K562 (cell line): ENCODE results near the gene AGAP1. TPM values are rescaled to one million over a fixed set of nuclear protein-coding genes. Genes with fewer than 3 reads are reported as not detected.
A peak's percentile ranks its signal among the peaks of the same experiment; 100 is the strongest.

Experiments used
- ATF7 ChIP-seq: fragments of 450-650 bp; IDR thresholded peaks from 2 replicates; pipeline ENCODE4 v1.7.1; 2014; ENCODE audit warnings: mild to moderate bottlenecking, moderate library complexity
- BRCA1 ChIP-seq, 2 experiments: fragments of 450-650 bp in 1 of 2; sonication (generic) in 1 of 2; formaldehyde crosslinking in 1 of 2; IDR thresholded peaks; 2 replicates each; pipeline versions ENCODE4 v1.5.0 to v1.6.1; 2017 to 2020; ENCODE audit warnings: mild to moderate bottlenecking in 1 of 2, missing genetic modification reagents in 1 of 2
- CUX1 ChIP-seq: fragments of 200-800 bp; sonication (Bioruptor generic); IDR thresholded peaks from 2 replicates; pipeline ENCODE4 v1.6.1; 2016; ENCODE audit warnings: missing genetic modification characterization, missing compliant biosample characterization
- FOS ChIP-seq: IDR thresholded peaks from 3 replicates; pipeline ENCODE4 v1.6.1; 2011; ENCODE audit not compliant: insufficient read length; ENCODE audit errors: extremely low read depth
- RAD21 ChIP-seq, 2 experiments: fragments of 250-450 bp in 1 of 2; fragments of 450-650 bp in 1 of 2; sonication (Bioruptor Pico) in 1 of 2; formaldehyde crosslinking in 1 of 2; IDR thresholded peaks in 1 of 2; conservative IDR thresholded peaks in 1 of 2; 2 replicates each; pipeline versions ENCODE4 v1.4.0 to v1.8.0; 2020 to 2022; ENCODE audit warnings: mild to moderate bottlenecking in 2 of 2, moderate library complexity in 1 of 2
- TSC22D4 ChIP-seq: fragments of 450-650 bp; IDR thresholded peaks from 2 replicates; pipeline ENCODE4 v1.6.1; 2016; ENCODE audit warnings: missing genetic modification characterization, missing biosample characterization, control low read depth
- ZFX ChIP-seq: sonication (generic); formaldehyde crosslinking; IDR thresholded peaks from 2 replicates; pipeline ENCODE4 v1.8.0; 2022; ENCODE audit warnings: mild to moderate bottlenecking, missing genetic modification reagents, moderate library complexity
- ZNF318 ChIP-seq, 2 experiments: fragments of 450-650 bp; IDR thresholded peaks; 2 replicates each; pipeline ENCODE4 v1.6.1; 2016; ENCODE audit warnings: mild to moderate bottlenecking in 2 of 2, borderline replicate concordance in 1 of 2, low read depth in 1 of 2, moderate library complexity in 1 of 2
- ZNF639 ChIP-seq, 2 experiments: fragments of 200-800 bp in 1 of 2; sonication (Bioruptor generic) in 1 of 2; sonication (generic) in 1 of 2; formaldehyde crosslinking in 1 of 2; IDR thresholded peaks in 1 of 2; conservative IDR thresholded peaks in 1 of 2; 2 replicates each; pipeline versions ENCODE4 v1.5.0 to v1.6.1; 2016 to 2020; ENCODE audit warnings: missing compliant biosample characterization in 1 of 2, missing genetic modification characterization in 1 of 2, missing genetic modification reagents in 1 of 2
- polyA plus RNA-seq, 8 experiments: library from polyadenylated mRNA; depleted of rRNA in 4 of 8; stranded (reverse) in 5 of 8; unstranded in 3 of 8; fragments of >200 nt; fragmentation: Nextera tagmentation in 2 of 8; fragmentation: Illumina TruSeq in 1 of 8; extraction: Ambion mirVana in 2 of 8; extraction: Trizol in 1 of 8; gene quantifications; 2 replicates each; pipeline versions ENCODE4 v1.2.1 to v1.2.3, GENCODE V29; 2011 to 2014; ENCODE audit warnings: inconsistent platforms in 1 of 8, missing spikeins in 1 of 8
- total RNA-seq, 7 experiments: library from RNA; depleted of rRNA in 6 of 7; stranded (reverse); fragments of >200 nt in 6 of 7; fragmentation: Illumina TruSeq in 2 of 7; extraction: Trizol in 2 of 7; gene quantifications; 2 replicates each; pipeline versions ENCODE4 v1.2.1 to v1.2.3, GENCODE V29; 2011 to 2021; ENCODE audit warnings: low replicate concordance in 1 of 7

Gene AGAP1
- total and polyA plus RNA-seq, 9 of the 15 experiments (the other 6 are each of a cell fraction or from before 2014, with no cell fraction given), result 1.3 to 24.0 (median 10.6) TPM

GRCh38 chr2:235444101-235444597 lies 49.7 kb upstream of the AGAP1 start (continued):
- TF ChIP-seq ZNF639 (CRISPR knock-in tag; conservative IDR thresholded peaks at IDR 0.05 in 1 of 2, IDR thresholded peaks at IDR 0.05 in 1 of 2), result peak in 1 of 2 experiments; percentile 33; a peak in 1 of 4 replicates
- TF ChIP-seq ZNF318 (IDR thresholded peaks at IDR 0.05; ENCODE audit: borderline replicate concordance in 1 of 2, low read depth in 1 of 2), result peak in 1 of 2 experiments; percentile 94; a peak in 2 of 4 replicates
- TF ChIP-seq ATF7, result peak; percentile 54; the same call in 1 of the 2 replicates
- TF ChIP-seq ZFX, result no peak
- TF ChIP-seq RAD21 (CRISPR knock-in tag; conservative IDR thresholded peaks at IDR 0.05 in 1 of 2, IDR thresholded peaks at IDR 0.05 in 1 of 2), result no peak
- no peak for TF ChIP-seq CUX1 (CRISPR knock-in tag)
- TF ChIP-seq BRCA1 (IDR thresholded peaks at IDR 0.05), result no peak
- TF ChIP-seq BRCA1 (CRISPR knock-in tag; IDR thresholded peaks at IDR 0.05), result no peak
- no peak for TF ChIP-seq TSC22D4 (tag)
- peak; percentile 62 for TF ChIP-seq FOS
